NCI-H748 (cell line): Measurements from ENCODE around the gene TCIRG1.

ENCODE experiments used
- DNase-seq: peaks from one replicate; lab custom pipeline; 2025; ENCODE audit not compliant: unreplicated experiment; lab: John Stamatoyannopoulos, UW

The TCIRG1 gene

DNA sequence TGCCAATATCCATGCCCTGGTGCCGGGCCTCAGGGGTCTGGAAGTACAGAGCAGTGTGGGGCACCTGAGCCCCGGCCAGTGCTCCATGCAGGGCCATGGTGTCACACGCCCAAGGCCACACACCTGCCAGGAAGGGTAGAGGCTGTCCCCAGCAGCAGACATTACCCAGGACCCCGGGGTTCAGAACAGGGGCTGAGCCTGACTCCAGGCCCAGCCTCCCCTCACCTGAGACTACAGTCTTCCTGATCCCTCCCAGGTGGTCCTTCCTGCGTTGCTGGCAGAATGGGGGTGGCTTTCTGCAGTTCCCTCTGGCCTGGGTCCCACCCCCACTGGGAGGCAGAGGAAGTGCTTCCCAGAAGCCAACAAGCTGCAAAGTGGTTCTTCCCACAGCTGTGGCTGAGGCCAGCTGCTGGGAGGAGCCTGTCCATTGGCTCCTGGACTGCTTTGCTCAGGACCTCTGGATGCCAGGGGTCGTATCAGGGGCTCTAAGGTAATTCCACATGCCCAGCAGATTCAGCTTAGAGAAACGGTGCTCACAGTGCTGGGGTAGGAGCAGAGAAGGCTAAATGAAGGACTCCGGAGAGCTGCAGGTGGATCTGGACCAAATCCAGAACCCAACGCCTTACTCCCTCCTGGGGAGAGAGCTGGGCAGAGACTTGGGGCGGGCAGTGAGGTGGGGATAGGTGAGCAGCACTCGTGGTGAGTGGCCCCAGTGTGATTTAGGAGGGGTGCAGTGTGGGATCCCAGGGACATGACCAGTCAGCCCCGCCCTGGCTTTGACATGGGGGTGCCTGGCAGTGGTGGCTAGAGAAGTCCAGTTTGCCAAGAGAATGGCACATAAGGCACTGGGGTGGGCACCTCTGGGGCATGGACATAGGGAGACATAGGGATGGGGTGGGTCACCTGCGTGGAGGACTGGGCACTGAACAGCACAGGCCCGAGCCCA, 12.6 kb downstream of the TCIRG1 start:
- no peak for DNase-seq

DNA sequence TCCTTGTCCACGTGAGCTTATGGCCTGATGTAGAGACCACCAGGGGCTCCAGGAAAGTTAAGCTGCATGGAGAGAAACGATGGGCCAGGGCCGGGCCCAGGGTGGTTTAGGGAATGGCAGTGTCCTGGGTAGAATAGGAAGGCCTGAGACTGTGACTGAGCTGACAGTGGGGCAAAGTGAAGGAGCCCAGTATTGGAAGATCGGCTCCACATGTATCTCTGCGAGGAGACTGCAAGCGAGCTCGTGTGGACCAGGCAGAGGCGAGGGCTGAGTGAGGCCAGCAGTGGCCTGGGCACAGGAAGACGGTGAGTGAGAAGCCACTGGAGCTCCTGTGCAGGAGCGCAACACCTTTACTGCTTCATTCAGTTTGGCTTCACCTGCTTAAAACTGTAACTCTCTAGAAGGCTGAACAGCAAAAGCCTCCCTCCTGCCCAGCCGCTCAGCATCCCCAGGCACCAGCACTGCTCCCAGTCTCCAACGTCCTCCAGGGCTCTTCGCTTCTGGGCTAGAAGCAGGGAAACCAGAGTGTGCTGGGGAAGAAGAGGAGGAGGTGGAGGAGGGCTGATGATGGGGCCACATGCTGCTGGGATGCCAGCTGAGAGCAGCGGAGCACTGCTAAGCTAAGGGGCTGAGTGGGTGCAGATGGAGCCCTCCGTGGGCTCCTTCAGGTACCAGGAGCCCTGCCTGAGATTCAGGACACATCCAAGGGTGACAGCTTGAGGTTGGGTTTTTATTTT, 13.5 kb downstream of the TCIRG1 start:
- no peak for DNase-seq

- no peak for DNase-seq
Measured at GRCh38 chr11:68053117-68053516, 14.3 kb downstream of the TCIRG1 start.

DNA sequence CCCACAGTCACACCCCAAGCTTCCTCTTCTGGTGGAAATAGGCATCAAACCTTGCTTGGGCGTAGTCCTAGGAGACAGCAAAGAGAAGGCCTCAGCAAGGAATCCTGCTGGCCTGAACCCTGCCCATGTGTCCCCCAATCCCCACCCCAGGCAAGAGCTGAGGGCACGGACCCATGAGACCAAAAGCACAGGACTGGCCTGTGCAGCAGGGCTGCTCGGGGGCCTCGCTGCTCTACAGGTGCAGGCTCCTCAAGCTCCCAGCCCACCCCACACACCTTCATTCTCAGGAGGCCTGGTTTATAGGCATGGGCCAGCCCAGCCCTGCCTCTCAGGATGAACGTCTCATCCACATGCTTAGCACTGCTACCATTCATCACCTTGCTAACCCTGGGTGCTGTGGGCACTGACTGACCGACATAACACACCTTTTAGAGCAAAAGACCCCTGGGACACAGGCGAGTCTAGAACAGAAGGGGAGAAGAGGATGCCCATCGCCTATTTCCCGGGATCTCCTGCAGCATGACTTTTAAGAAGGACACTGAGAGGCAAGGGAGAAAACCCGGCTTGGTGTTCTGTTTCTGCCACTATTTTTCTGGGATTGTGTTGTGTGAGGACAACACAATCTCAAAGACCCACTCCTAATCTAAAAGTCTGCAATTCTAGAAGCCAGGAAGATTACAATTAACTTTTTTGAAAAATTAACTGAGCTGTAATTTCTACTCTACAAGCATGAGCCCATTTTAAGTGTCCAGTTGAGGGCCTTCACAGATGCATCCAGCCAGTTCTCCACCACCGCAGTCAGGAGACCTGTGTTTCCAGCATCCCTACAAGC, 15.4 kb downstream of the TCIRG1 start:
- DNase-seq = no peak

- DNase-seq = no peak
Measured at GRCh38 chr11:68056317-68057285, 17.8 kb downstream of the TCIRG1 start.

DNA sequence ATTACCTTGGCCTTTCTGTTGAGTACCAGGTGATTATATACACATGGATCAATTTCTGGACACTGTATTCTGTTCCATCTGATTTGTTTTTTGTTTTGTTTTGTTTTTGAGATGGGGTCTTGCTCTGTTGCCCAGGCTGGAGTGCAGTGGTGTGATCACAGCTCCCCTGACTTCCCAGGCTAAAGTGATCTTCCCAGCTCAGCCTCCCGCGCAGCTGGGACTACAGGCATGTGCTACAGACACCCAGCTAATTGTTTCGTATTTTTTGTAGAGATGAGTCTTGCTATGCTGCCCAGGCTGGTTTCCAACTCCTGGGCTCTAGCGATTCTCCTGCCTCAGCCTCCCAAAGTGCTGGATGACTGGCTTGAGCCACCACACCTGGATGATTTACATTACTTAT, 19.0 kb downstream of the TCIRG1 start:
- no peak for DNase-seq

GRCh38 chr11:68061508-68061907, 22.7 kb downstream of the TCIRG1 start:
- DNase-seq = no peak

DNA sequence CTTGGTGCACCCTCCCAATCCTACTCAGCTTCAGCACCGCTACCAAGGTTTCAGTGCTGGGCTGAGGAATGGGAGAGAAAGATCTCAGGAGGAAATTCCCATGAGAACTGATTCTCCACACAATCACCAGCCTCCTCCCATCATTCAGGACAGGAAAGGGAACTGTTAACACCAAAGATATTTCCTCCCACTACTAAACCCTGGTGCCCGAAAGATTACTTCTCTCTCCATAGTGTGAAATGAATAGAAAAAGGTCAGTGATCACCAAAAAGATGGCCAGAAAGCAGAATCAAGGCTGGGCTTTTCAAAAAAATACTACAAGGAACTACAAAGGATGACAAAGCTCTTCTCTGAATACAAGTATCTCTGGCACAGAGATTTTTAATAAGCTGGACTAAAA, 26.1 kb downstream of the TCIRG1 start:
- no peak for DNase-seq

- DNase-seq = no peak
Measured at GRCh38 chr11:68065841-68066240, 27.0 kb downstream of the TCIRG1 start.

- DNase-seq = no peak
Measured at GRCh38 chr11:68066742-68067141, 27.9 kb downstream of the TCIRG1 start.

GRCh38 chr11:68067991-68068390, 29.2 kb downstream of the TCIRG1 start:
- no peak for DNase-seq

- DNase-seq = no peak
Measured at GRCh38 chr11:68071281-68072048, 32.6 kb downstream of the TCIRG1 start.

GRCh38 chr11:68074584-68075352, 35.9 kb downstream of the TCIRG1 start:
- peak; percentile 14 for DNase-seq

DNA sequence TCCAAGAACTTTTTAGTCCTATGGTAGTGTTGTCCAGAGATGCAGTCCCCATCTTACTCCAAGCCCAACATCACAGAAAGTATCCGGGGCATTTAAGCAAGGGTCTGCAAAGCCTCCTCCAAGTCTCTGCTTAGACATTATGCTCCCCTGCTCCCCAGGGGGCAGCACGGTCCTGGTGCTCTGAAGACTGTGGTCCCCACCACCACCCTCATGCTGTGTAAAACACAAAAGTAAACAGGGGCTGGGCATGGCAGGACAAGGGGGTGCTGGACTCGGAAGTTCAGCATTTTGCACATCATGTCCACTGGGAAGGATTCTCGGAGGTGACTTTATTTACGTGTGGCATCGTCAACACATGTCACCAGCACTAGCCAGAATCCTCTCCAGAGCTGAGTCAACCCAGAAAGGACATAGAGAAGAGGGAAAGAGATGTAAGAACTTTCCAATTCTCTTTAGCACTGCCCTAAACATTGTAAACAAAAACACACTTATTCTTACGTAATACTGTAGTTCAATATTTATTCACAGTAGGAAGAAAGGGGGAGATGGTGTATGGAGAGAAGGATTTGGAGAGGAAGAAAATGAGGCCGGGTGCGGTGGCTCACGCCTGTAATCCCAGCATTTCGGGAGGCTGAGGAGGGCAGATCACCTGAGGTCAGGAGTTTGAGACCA, 37.7 kb downstream of the TCIRG1 start:
- DNase-seq = no peak

- DNase-seq = no peak
Measured at GRCh38 chr11:68077617-68078582, 39.1 kb downstream of the TCIRG1 start.

DNA sequence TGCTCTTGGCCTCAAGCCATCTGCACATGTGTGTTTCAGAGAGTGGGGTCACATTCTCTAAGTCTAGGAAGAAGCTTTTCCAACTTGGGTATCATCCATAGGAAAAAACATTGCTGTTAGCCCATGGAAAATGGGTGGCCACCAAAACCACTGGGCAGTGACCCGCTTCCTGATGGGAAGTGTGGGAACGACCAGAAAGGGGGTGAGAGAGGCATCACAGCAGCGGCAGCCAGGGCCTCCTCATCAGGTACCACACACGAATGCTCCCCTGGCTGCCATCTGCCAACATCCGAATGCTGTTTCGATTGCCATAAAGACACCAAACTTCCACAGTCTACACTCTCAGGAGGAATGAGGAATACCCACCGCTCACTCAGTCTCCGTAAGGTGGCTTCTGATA, 42.0 kb downstream of the TCIRG1 start:
- DNase-seq = no peak

DNA sequence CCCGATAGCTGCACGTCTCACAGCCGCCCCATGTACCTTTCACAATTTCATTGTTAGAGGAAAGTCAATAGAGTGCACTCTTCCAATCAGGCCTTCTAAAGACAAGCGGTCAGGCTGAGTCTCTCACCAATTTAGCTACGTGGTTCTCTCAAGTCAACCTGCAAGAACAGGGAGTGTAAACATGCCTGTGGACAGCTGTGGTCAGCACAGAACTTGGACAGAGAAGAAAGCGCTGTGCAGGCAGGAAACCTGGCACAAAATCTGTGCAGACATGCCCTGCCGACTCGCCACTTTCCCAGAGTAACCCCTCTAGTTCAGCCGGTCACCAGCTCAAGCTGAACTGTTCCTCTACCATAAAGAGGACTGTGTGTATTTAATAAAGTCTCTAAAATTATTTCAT, 42.9 kb downstream of the TCIRG1 start:
- DNase-seq = no peak
